Left cardiac atrium (tissue), 4 donors: ENCODE measurements around the gene SV2A. TPM values are rescaled to one million over a fixed set of nuclear protein-coding genes. Genes with fewer than 3 reads are reported as not detected.
A peak's percentile ranks its signal among the peaks of the same experiment; 100 is the strongest.

Experiments
- ATAC-seq, 2 donors: fragments of 200-7000 bp; cut with Tn5 transposase; one replicate each; pipeline ENCODE4 v1.9.1; 2020; ENCODE audit warnings: mild to moderate bottlenecking in 2 of 2, moderate library complexity in 2 of 2
- DNase-seq: peaks from one replicate; pipeline ENCODE4 v3.0.0-alpha.2; 2020
- intact Hi-C, 2 donors: fragments of 100-400 bp; cut with DNase I; formaldehyde crosslinking; loops; one replicate each; pipeline versions ENCODE4 v1.14.1 to v1.15.1; 2022 to 2023
- total RNA-seq, 2 donors: library from RNA; stranded (reverse); fragmentation: NEBNext Ultra II Directional; extraction: Animal tissue kit (Norgen Biotek cat#: 25700); gene quantifications; one replicate each; pipeline ENCODE4 v1.2.1, GENCODE V29; 2021
- donor health status: DM: no; HTN: yes; CAD: no.
- donor health status: DM: no; HTN: yes; CAD: no; lungs with severe emphysema.
- donor health status: DM: yes; HTN: yes; CAD: no.
- donor health status: Dilated cardiomyopathy.

Gene SV2A
- total RNA-seq, 2 donors from 2014 or later = 0.71 to 1.5 TPM

DNA sequence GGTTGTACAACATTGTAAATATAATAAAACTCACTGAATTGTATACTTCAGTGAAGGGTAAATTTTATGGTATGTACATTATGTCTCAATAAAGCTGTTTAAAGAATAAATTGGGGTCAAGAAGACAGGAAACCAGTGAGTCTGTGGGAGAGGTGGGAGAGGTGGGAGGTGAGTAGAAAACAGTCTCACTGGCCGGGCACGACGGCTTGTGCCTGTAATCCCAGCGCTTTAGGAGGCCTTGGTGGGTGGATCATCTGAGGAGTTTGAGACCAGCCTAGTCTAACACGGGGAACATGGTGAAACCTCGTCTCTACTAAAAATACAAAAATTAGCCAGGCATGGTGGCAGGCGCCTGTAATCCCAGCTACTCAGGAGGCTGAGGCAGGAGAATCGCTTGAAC, 14.8 kb upstream of the SV2A start:
- ATAC-seq (no peak), DNase-seq (no peak)
- intact Hi-C loops = no loop called here

DNA sequence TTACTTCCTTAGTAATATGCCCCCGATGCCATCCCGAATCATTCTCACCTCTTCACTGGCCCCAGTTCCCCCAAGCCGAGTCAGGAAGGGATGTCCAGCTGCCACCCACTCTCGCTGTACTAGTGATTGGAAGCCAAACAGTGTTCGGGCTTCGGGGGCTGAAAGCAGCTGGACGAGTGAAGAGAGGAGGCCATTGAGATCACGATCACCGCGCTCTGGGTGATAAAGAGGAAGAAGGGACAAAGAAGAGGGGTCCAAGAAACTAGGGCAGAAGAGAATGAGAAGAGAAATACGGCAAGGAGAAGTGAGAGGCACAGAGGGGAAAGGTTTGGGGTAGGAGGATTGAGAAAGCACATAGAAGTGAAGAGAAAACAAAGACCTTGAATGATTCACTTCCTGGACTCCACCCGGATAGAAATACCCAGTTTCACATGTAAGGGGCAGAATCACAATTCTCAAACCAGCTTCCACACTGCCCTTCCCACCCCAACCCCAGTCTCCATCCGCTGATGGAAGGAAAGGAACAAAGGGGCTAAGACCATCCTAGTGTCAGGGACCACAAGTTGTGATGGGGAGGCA, 13.7 kb upstream of the SV2A start:
- intact Hi-C loops = no loop called here
- DNase-seq (no peak), ATAC-seq (no peak)

DNA sequence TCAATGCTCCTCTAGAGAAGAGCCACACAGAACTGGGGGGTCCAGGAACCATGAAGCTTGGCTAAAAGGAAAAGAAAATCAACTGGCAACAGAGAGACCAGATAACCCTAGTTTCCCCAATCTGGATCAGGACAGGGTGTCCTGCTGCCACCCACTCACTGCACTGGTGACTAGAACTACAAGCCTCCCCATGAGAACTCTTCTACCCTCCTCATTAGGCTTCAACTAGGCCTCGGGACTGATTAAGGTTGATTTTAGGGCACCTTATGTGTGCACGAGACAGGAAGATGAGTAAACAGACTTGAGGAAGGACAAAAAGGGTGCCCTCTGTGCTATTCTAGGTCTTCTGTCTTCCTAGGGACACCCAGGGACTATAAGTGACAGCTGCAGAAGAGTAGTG, 12.2 kb upstream of the SV2A start:
- intact Hi-C loops = no loop called here
- no peak for ATAC-seq
- no peak for DNase-seq

DNA sequence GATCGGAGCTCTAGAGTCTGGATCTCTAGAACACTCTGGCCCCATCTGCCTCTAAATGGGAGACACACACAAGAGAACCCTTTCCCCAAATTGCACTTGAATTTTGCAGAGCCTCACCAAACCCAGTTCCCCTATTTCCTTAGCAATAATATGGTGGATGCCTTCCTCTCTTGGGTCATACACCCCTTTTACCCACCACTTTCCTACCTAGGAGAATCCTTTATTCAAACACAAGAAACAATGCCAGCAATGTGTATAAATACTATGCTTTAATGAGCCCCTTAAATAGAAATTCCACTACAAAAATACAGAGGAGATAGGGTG, 10.7 kb upstream of the SV2A start:
- no peak for DNase-seq
- intact Hi-C loops = no loop called here
- ATAC-seq = no peak

DNA sequence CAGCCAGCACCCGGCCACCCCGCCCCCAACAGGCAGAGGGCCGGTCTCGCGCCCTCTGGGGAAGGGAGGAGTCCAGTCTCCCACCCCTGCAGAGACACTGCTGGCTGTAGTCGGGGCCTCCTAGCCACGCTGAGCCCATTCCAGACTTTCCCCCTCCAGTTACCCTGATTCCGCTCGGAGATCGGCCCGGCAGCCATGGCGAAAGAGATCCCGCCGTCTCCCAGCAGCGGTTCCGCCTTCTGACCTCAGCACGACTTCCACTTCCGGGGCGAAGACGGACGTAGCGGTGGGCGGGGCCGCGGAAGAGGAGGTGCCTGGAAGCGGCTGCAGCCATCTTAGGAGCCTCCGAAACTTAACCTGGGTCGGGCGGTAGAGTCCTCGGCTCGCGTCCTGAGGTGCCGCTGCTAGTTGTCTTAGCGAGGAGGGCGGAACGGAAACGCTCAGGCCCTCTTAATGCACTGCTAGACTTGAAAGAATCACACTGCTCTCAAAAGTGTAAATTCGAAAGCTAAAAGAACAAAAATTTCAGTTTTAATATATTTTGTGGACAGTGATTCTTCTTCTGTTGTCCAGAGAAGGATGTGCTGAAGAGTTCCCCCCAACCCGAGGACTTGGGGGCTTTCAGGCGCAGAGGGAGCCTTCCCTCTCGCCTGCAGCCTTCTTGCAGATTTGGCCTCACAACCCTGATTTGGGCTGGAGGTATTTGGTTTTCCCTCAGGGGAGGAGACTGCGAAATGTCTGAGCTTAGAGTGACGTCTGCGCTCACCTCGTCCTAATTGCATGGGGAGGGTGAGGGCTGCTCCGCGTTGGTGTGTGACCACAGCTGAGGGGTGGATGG, 10.1 kb upstream of the SV2A start, which contains the start of gene SF3B4:
TSS of gene SF3B4 (minus strand) at position 241 of the 838 bp plus-strand sequence. CDS start at position 197, 44 bp downstream.
- peak; percentile 96 for DNase-seq
- intact Hi-C loops = no loop called here
- ATAC-seq = peak; percentile 99

DNA sequence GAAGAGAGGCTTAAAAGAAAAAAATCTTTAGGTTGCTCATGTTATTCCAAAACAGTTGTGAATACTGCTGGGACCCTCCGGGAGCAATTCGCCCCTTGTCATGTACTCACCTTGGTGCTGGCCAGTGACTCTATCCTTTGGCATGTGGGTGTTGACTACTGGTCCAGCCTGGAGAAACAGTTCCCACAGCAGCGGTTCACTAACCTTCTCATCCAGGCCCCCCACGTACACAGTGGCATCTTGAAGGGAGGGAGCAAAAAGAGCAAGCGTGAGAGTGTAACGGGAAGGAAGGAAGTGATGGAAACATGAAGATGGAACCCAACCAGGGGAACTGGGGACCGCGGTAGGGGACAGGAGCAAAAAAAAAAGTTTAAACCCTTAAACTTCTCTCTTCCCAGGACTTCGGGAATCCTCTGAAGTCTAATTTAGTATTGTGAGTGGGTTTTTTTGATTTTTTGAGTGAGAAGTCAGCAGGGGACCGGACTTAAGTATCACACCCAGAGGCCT, 9.5 kb upstream of the SV2A start:
- ATAC-seq (no peak), DNase-seq (no peak)
- intact Hi-C loops = no loop called here

DNA sequence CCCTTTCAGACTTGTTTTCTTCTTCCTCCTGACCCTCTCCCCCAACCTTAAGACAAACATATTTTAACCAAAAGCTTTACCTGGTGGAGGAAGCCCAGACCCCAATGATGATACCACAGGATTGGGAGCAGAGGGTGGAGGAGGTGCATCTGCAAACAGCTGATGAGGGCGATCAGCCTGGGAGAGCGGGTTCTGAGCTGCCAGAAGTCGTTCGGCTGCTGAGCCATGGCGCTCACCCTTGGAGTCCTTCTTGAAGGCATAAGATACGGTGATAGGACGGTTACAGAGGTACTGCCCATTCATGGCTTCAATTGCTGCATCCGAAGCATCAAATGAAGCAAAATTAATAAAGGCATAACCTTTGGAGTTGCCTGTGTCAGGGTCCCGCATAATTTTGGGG, 8.7 kb upstream of the SV2A start:
- intact Hi-C loops = no loop called here
- DNase-seq = no peak
- no peak for ATAC-seq

DNA sequence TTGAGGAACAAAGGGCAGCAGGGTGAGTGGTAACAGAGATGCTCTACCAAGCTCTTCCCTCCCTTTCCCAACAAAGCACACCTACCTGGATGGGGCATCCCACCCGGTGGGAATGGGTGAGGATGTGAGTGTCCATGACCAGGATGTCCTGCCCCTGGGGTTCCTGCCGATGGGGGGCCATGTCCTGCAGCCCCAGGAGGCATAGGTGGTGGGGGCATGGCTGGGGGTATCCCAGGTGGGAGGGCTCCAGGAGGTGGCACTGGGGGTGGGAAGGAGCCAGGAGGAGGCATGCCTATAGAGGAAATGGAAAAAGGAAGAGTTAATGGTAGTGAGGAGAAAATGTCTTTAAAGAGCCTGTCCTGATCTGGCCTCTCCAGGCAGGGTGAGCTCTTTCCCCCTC, 8.1 kb upstream of the SV2A start:
- intact Hi-C loops = no loop called here
- ATAC-seq (no peak), DNase-seq (no peak)

DNA sequence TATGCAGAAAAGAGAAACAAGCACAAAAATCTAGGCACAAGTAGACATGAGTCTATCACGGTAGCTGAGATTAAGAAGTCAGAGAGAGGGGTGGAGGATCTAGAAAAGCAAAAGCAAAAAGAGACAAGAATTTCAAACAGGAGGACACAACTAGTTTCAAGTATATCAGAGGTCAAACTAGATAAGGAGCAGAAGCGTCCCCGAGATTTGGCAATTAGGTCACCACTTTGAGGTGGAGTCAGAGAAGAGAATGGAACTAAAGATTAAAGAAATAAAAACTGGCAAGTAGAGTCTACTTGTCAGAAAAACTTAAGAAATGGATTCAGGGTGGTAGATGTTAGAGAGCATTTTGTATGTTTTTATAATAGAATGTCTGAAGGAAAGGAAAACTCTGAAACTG, 7.7 kb upstream of the SV2A start:
- intact Hi-C loops = no loop called here
- ATAC-seq (no peak), DNase-seq (no peak)

DNA sequence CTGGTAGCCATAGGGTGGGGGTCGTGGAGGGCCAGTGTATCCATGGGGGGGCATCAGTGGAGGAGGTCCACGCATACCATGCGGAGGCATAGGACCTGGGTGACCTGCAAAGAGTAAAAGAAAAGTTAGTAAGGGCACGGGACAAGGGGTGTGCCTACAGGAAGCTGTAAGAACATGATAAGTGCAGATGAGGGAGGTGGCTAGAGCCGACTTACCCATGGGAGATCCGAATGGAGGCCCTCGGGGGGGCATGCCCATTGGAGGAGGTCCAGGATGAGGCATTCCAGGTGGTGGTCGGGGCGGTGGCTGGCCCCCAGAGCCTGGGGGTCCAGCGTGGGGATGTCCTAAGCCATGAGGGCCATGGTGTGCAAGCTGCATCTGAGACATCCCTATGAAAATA, 6.0 kb upstream of the SV2A start:
- DNase-seq (no peak), ATAC-seq (no peak)
- intact Hi-C loops = no loop called here

DNA sequence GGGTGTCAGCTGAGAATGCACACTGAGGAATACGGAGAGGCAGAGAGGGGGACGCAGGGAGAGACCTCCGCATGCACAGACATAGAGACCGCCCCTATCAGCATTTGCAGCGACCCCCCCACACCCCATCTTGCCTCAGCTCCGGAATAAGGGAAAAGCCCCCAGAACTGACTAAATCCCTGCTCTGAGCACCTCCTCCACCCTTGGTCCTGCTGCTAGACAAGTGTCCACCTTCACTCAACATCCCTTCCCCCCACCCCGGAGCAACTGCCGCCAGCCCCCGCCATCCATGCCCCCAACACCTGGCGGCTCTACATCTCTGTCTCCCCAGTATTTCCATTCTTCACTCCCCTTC, 769 bp downstream of the SV2A start:
- ATAC-seq (no peak), DNase-seq (no peak)
- intact Hi-C loops = no loop called here

DNA sequence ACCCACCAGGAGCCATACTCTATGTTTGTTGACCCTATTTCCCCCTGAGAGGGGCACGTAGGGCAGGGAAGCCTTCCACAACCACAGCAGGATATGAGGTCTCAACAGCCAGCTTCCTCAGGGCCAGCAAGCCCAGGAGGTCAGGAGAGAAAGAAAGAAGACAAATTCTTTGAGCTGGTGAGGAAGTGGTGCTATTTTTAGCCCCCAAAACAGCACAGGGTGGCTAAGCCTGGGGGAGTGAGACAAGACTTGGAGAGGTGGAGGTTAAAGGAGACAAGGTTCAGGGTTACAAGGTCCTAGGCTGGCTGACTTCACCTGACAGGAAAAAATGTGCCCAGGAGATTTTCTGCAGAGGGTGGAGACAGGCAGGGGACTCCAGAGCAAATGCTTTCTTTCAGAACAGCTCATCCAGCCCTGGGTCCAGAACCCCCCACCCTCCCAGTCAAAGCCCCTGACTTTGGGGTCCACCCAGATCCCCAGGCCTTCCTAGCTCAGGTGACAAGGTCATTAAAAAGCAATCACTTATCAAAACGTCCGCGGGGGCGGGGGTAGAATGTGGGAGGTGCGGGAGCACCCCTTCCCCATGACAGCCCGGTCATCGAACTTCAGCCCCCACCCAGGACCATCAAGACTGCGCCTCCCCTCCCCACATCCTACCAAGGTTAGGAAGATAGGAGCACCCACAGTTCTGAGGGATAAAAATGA, 1.3 kb downstream of the SV2A start:
- ATAC-seq = no peak
- intact Hi-C loops = no loop called here

DNA sequence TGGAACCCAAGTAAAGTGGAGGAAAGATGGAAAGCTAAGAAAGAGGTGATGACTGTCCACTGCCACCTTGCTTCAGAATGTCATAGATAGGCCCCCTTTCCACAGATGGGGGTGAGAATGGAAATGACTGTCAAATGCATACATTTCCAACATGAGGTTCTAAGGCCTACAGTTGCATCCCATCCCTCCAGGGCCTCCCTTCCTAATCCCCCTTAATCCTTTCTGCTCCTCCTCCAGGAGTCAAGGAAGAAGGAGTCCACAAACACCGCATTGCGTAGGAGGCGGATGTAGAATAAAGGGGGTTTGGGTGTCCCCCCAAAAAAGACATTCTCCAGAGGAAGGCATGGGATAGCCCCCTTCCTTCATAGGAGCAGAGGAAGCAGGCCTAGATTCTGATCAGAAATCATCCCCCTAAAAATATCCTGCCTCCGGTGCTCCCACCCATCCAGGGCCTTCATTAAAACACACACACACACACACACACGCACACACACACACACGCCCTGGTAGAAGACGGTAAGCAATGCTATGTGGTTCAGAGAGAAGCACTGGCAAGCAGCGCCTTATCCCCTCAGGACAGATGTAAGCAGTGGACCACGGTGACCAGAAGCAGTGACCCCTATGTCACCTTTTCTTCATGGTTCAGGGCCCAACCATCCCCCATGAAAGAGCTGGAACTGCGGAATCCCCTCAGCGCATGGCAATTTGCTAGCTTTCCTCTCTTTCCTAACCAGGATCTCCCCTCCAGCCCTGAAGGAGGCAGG, 2.0 kb downstream of the SV2A start:
- intact Hi-C loops = no loop called here
- ATAC-seq = no peak
- DNase-seq = no peak

More for the DNA sequence above, 1.3 kb downstream of the SV2A start:
- no peak for DNase-seq

DNA sequence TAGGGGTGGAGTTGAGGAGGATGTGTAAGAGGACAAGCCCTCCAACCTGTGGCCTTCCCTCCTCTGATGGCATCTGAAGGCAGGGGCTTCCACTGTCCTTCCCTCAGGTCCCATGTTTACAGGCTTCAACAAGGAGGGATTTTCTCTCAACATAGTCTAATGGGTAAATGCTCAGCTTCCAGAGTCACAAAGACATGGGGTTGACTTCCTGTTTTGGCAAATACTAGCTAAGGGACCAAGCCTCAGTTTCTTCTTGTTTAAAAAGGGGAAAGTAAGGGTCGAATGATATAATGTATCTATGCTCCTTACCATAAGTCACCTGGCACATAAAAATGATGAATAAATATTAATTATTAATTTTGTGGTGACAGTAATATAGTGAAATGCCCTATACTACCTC, 3.1 kb downstream of the SV2A start:
- intact Hi-C loops = no loop called here
- no peak for DNase-seq
- ATAC-seq = no peak

DNA sequence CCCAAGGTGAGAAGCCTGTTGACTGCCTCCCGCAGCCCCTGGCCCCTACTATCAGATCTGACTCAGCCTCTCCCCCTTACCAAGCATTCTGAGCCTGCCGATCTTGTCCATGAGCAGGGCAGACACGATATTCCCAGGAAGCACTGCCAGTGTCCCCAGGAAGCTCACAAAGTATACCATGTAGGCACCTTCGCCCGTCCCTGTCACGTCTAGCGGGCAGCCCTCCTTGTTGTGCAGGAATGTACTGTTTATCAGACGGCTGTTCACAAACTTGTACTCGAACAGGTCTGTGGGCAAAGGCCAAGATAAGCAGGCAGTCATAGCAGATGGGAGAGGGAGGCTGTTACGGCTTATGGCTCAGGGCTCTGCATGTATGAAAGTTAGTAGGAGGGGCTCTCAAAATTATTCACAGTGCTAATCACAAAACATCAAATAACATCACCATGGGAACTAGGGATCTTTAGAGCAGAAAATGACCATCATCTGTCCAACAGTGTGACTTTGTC, 11.0 kb downstream of the SV2A start:
- ATAC-seq (no peak), DNase-seq (no peak)
- intact Hi-C loops = no loop called here

DNA sequence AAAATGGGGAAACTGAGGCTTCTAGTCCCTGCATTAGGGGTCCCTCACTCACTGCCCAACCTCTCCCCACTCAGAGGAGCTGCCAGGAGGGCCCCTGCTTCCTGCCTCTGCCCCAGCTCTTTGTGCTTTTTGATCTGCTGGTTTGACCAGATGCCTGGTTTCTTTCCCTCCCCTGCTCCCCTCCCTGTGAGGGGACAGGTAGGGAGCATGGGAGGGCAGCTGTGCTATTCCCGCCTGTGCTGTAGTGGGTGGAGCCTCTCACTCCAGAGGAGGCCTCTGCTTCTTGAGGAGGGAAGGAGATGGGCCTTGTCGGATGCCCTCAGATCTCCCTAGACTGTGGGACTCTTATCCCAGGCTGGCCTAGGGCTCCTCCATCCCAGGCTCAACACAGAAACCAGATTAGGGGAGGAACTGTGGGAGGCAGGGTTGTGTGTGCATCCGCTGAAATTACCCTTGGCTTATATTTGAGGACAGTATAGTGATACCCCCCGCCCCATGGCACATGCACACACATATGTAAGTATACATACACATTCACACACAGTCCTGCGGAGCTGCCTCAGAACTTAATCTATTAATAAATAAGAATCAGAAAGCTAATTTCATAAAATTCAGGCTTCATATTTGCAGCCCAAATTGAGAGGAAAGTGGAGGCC, 13.7 kb downstream of the SV2A start:
- intact Hi-C loops = no loop called here
- no peak for DNase-seq
- no peak for ATAC-seq

DNA sequence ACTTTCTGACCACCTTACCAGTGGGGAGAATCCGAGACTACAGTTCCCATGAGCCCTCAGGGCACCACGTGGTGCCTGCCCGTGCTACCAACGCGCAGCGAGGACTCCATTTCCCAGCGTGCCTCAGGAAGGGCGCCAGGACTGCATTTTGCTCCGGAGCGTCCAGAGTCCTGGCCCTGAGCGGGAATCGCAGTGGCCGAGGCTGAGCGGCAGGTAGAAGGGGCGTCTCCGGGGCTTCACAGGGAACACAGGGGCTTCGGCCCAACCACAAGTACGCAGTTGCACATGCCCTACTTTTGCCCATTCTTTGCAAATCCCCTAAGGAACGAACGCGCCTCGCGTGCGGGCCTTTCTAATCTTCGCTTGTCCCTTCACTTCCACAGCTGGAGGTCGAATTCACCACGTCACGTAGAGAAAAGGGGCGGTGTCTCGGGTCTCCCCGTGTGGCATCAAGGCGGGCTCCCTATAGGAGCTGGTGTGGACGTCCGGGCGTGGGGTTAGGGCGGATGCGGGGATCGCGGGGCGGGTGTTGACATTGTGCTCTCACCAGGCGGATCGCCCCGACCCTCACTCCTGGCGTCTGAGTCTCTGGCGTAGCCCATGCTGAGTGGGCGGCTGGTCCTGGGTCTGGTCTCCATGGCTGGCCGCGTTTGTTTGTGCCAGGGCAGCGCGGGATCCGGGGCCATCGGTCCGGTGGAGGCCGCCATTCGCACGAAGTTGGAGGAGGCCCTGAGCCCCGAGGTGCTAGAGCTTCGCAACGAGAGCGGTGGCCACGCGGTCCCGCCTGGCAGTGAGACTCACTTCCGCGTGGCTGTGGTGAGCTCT, 18.0 kb downstream of the SV2A start, which contains the start of gene BOLA1:
TSS of gene BOLA1 (plus strand) at position 109 of the 825 bp plus-strand sequence. CDS start at position 601, 492 bp downstream.
- intact Hi-C loops = no loop called here
- ATAC-seq = peak; percentile 99
- DNase-seq = peak; percentile 96

DNA sequence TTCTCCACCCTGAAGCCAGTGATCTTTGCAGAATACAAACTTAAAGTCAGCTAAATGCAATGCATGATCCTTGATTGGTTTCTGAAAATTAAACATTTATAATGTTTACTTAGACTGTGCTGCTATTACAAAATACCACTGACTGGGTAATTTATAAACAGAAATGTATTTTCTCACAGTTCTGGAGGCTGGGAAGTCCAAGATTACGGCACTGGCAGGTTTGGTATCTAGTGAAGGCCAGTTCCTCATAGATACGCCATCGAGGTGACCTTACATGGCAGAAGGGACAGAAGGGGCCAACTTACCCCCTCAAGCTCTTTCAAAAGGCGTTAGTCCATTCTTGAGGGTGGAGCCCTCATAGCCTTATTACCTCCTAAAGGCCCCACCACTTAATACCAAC, 21.1 kb downstream of the SV2A start:
- intact Hi-C loops = no loop called here
- ATAC-seq (no peak), DNase-seq (no peak)
